DMS 273 (cell line): Measurements from ENCODE around the gene SERPINB8.
"Not testable (repeated sequence)": the region's sequence is repeated elsewhere in the genome, so short reads cannot be mapped to it uniquely, and the experiment has no call there.

ENCODE experiments used
- DNase-seq: peaks from one replicate; lab custom pipeline; 2025; ENCODE audit not compliant: unreplicated experiment; lab: John Stamatoyannopoulos, UW

The SERPINB8 gene

GRCh38 chr18:63969942-63970808, at the start of gene SERPINB8:
SERPINB8 (plus strand) TSS chr18:63970081; CDS start chr18:63978309, 8,228 bp downstream.
- DNase-seq, result peak; percentile 96

- DNase-seq, result no peak
These were observed 47.8 kb upstream of the SERPINB8 start for GRCh38 chr18:63922049-63922448.

GRCh38 chr18:63924551-63924950, 45.3 kb upstream of the SERPINB8 start:
- DNase-seq, result no peak

GRCh38 chr18:63928331-63928730, 41.5 kb upstream of the SERPINB8 start:
- no peak for DNase-seq

GRCh38 chr18:63929369-63929768, 40.5 kb upstream of the SERPINB8 start:
- DNase-seq, result not testable (repeated sequence)

GRCh38 chr18:63930773-63931354, 39.0 kb upstream of the SERPINB8 start:
- no peak for DNase-seq

GRCh38 chr18:63936156-63936931, 33.5 kb upstream of the SERPINB8 start:
- peak; percentile 89 for DNase-seq

- DNase-seq, result no peak
These were observed 32.9 kb upstream of the SERPINB8 start for GRCh38 chr18:63936932-63937393.

GRCh38 chr18:63940008-63940407, 29.9 kb upstream of the SERPINB8 start:
- no peak for DNase-seq

- DNase-seq, result not testable (repeated sequence)
These were observed 29.3 kb upstream of the SERPINB8 start for GRCh38 chr18:63940543-63941050.

- no peak for DNase-seq
These were observed 22.7 kb upstream of the SERPINB8 start for GRCh38 chr18:63947051-63947790.

- peak; percentile 87 for DNase-seq
These were observed 20.7 kb upstream of the SERPINB8 start, which contains the start of gene HMSD for GRCh38 chr18:63949068-63949737. HMSD (plus strand) TSS chr18:63949301; CDS start chr18:63953456, 4,155 bp downstream.

- DNase-seq, result peak; percentile 7
These were observed 18.6 kb upstream of the SERPINB8 start for GRCh38 chr18:63951302-63951705.

- DNase-seq, result peak; percentile 30
These were observed 16.1 kb upstream of the SERPINB8 start for GRCh38 chr18:63953811-63954210.

- no peak for DNase-seq
These were observed 13.1 kb upstream of the SERPINB8 start for GRCh38 chr18:63956755-63957154.

- no peak for DNase-seq
These were observed 9.0 kb upstream of the SERPINB8 start for GRCh38 chr18:63960891-63961290.

- no peak for DNase-seq
These were observed 8.4 kb upstream of the SERPINB8 start for GRCh38 chr18:63961435-63961980.

GRCh38 chr18:63962137-63962536, 7.7 kb upstream of the SERPINB8 start:
- no peak for DNase-seq

GRCh38 chr18:63963615-63964256, 6.1 kb upstream of the SERPINB8 start:
- DNase-seq, result peak; percentile 76
